Measurements from ENCODE around the gene NR0B1.

NR0B1 gene

DNA sequence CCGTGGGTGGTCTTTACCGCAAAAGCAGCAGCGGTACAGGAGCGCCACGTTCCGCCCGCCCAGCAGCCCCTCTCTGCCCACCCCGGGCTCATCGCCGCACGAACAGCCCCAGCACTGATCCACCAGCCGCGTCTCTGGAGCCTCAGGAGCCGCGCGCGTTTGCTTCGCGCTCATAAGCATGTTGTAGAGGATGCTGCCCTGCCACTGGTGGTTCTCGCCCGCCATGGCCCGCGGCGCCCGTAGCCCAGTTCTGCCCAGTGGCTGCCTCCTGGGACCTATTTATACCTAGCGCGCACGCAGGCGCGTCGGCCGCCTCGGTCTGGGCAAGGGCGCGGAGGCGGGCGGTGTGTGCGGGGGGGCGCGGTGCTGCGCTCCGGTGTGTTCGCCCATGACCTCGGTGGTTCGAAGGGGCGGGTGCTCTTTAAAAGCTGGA, at the start of gene NR0B1:
NR0B1 (minus strand) TSS at position 252 of the 433 bp plus-strand sequence; CDS start at position 225, 27 bp downstream.
- no peak for TF ChIP-seq TCF4 (CRISPR knock-in tag; IDR thresholded peaks at IDR 0.05; ENCODE audit: borderline replicate concordance)
- no peak for TF ChIP-seq ARNTL (CRISPR knock-in tag; IDR thresholded peaks at IDR 0.05; ENCODE audit: borderline replicate concordance, low read depth)
- TF ChIP-seq CSDC2 (CRISPR knock-in tag; IDR thresholded peaks at IDR 0.05): no peak
- TF ChIP-seq ZFP3 (CRISPR knock-in tag; IDR thresholded peaks at IDR 0.05): no peak
- TF ChIP-seq, protein P1, sequence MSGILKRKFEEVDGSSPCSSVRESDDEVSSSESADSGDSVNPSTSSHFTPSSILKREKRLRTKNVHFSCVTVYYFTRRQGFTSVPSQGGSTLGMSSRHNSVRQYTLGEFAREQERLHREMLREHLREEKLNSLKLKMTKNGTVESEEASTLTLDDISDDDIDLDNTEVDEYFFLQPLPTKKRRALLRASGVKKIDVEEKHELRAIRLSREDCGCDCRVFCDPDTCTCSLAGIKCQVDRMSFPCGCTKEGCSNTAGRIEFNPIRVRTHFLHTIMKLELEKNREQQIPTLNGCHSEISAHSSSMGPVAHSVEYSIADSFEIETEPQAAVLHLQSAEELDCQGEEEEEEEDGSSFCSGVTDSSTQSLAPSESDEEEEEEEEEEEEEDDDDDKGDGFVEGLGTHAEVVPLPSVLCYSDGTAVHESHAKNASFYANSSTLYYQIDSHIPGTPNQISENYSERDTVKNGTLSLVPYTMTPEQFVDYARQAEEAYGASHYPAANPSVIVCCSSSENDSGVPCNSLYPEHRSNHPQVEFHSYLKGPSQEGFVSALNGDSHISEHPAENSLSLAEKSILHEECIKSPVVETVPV (CRISPR knock-in tag; IDR thresholded peaks at IDR 0.05): no peak
- no peak for TF ChIP-seq ZNF8 (CRISPR knock-in tag; IDR thresholded peaks at IDR 0.05)
- no peak for TF ChIP-seq SNAI2 (CRISPR knock-in tag; IDR thresholded peaks at IDR 0.05)
- TF ChIP-seq ZC3H10 (CRISPR knock-in tag; IDR thresholded peaks at IDR 0.05): no peak
- TF ChIP-seq GLIS3 (CRISPR knock-in tag; IDR thresholded peaks at IDR 0.05): no peak
- TF ChIP-seq, protein P2, sequence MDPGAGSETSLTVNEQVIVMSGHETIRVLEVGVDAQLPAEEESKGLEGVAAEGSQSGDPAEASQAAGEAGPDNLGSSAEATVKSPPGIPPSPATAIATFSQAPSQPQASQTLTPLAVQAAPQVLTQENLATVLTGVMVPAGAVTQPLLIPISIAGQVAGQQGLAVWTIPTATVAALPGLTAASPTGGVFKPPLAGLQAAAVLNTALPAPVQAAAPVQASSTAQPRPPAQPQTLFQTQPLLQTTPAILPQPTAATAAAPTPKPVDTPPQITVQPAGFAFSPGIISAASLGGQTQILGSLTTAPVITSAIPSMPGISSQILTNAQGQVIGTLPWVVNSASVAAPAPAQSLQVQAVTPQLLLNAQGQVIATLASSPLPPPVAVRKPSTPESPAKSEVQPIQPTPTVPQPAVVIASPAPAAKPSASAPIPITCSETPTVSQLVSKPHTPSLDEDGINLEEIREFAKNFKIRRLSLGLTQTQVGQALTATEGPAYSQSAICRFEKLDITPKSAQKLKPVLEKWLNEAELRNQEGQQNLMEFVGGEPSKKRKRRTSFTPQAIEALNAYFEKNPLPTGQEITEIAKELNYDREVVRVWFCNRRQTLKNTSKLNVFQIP (CRISPR knock-in tag; IDR thresholded peaks at IDR 0.05; ENCODE audit: borderline replicate concordance, low read depth): no peak
- ATAC-seq: peak; percentile 63

GRCh38 chrX:30349946-30350345, 40.8 kb upstream of the NR0B1 start:
- TF ChIP-seq ISL1 (CRISPR knock-in tag; IDR thresholded peaks at IDR 0.05): no peak
- no peak for TF ChIP-seq CREB5 (CRISPR knock-in tag; IDR thresholded peaks at IDR 0.05; ENCODE audit: low read depth)
- no peak for TF ChIP-seq ZC3H10 (CRISPR knock-in tag; IDR thresholded peaks at IDR 0.05)
- TF ChIP-seq, protein P2 (CRISPR knock-in tag; IDR thresholded peaks at IDR 0.05; ENCODE audit: borderline replicate concordance, low read depth): no peak
- TF ChIP-seq SNAI2 (CRISPR knock-in tag; IDR thresholded peaks at IDR 0.05): no peak
- no peak for TF ChIP-seq ESRRG (CRISPR knock-in tag; IDR thresholded peaks at IDR 0.05)
- TF ChIP-seq ZFP30 (CRISPR knock-in tag; IDR thresholded peaks at IDR 0.05): no peak
- TF ChIP-seq, protein P3, sequence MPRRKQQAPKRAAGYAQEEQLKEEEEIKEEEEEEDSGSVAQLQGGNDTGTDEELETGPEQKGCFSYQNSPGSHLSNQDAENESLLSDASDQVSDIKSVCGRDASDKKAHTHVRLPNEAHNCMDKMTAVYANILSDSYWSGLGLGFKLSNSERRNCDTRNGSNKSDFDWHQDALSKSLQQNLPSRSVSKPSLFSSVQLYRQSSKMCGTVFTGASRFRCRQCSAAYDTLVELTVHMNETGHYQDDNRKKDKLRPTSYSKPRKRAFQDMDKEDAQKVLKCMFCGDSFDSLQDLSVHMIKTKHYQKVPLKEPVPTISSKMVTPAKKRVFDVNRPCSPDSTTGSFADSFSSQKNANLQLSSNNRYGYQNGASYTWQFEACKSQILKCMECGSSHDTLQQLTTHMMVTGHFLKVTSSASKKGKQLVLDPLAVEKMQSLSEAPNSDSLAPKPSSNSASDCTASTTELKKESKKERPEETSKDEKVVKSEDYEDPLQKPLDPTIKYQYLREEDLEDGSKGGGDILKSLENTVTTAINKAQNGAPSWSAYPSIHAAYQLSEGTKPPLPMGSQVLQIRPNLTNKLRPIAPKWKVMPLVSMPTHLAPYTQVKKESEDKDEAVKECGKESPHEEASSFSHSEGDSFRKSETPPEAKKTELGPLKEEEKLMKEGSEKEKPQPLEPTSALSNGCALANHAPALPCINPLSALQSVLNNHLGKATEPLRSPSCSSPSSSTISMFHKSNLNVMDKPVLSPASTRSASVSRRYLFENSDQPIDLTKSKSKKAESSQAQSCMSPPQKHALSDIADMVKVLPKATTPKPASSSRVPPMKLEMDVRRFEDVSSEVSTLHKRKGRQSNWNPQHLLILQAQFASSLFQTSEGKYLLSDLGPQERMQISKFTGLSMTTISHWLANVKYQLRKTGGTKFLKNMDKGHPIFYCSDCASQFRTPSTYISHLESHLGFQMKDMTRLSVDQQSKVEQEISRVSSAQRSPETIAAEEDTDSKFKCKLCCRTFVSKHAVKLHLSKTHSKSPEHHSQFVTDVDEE (CRISPR knock-in tag; IDR thresholded peaks at IDR 0.05): no peak
- no peak for TF ChIP-seq ARNTL (CRISPR knock-in tag; IDR thresholded peaks at IDR 0.05; ENCODE audit: borderline replicate concordance, low read depth)
- TF ChIP-seq BACH2 (CRISPR knock-in tag; IDR thresholded peaks at IDR 0.05; ENCODE audit: borderline replicate concordance): no peak
- TF ChIP-seq RARB (CRISPR knock-in tag; IDR thresholded peaks at IDR 0.05): no peak
- no peak for ATAC-seq

DNA sequence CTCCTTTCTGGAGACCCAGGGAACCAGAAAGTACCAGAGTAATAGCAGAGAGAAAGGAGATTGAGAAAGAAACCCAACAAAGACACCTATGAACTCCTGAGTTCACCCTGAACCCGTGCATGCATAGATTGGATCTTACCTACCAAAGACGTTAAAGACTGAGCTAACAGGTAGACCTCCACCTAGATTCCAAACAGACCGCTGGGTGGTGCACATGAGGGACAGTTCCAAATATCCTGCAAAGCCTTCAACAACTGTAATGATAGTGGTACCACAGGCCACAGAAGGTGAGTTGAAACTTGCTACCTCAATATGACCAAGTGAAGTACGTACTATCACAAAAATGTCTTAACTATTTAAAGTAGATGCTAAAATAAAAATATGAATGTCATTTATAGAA, 34.0 kb upstream of the NR0B1 start:
- ATAC-seq: no peak
- TF ChIP-seq ZFP3 (CRISPR knock-in tag; IDR thresholded peaks at IDR 0.05) (no peak), ZNF70 (CRISPR knock-in tag; IDR thresholded peaks at IDR 0.05) (no peak), ISL1 (CRISPR knock-in tag; IDR thresholded peaks at IDR 0.05) (no peak), PPARA (CRISPR knock-in tag; IDR thresholded peaks at IDR 0.05; ENCODE audit: borderline replicate concordance) (no peak), CREB5 (CRISPR knock-in tag; IDR thresholded peaks at IDR 0.05; ENCODE audit: low read depth) (no peak), PATZ1 (CRISPR knock-in tag; IDR thresholded peaks at IDR 0.05; ENCODE audit: borderline replicate concordance) (no peak), TCF4 (CRISPR knock-in tag; IDR thresholded peaks at IDR 0.05; ENCODE audit: borderline replicate concordance) (no peak)
- TF ChIP-seq, protein P1 (CRISPR knock-in tag; IDR thresholded peaks at IDR 0.05): no peak
- TF ChIP-seq, protein P3 (CRISPR knock-in tag; IDR thresholded peaks at IDR 0.05): no peak

All from SK-N-SH treated with all-trans-retinoic acid at 6 μM for 48 hours (cell line).